ENCODE results near the gene TGFA.

Gene TGFA

GRCh38 chr2:70535573-70535972, 18.1 kb downstream of the TGFA start:
- H3K79me2 ChIP-seq (ENCODE audit: low read length) = no peaks in the 10 kb centered on the region
- peaks cover 27% of the 10 kb centered on the region for H3K4me1 ChIP-seq (ENCODE audit: low read length)
- H3K27ac ChIP-seq (ENCODE audit: low read length) = no peak overlapping the region
- H3K4me2 ChIP-seq (ENCODE audit: low read length) = no peak overlapping the region
- no peak overlapping the region for H3K4me3 ChIP-seq (ENCODE audit: low read length)
- H3K9ac ChIP-seq (ENCODE audit: low read length) = no peak overlapping the region
- H3K36me3 ChIP-seq (replicated peaks; ENCODE audit: low read depth, low read length) = peaks cover 9% of the 10 kb centered on the region
- no peaks in the 10 kb centered on the region for H3K27me3 ChIP-seq (ENCODE audit: low read depth, low read length)
- peaks cover 22% of the 10 kb centered on the region; the same call in 1 of the 2 replicates for H3K9me3 ChIP-seq (ENCODE audit: insufficient read depth, low read length)
- no peak for TF ChIP-seq CTCF (IDR thresholded peaks at IDR 0.05; ENCODE audit: low read depth, low read length)
- no peak for TF ChIP-seq EZH2phosphoT487 (IDR thresholded peaks at IDR 0.05; ENCODE audit: low read depth)
- no peak overlapping the region for H2AFZ ChIP-seq (ENCODE audit: low read depth, low read length)
- no peaks in the 10 kb centered on the region for H4K20me1 ChIP-seq (ENCODE audit: insufficient read depth, low read length)

GRCh38 chr2:70534183-70534836, 19.3 kb downstream of the TGFA start:
- no peaks in the 10 kb centered on the region for H3K79me2 ChIP-seq (ENCODE audit: low read length)
- H2AFZ ChIP-seq (ENCODE audit: low read depth, low read length) = no peak overlapping the region
- TF ChIP-seq CTCF (IDR thresholded peaks at IDR 0.05; ENCODE audit: low read depth, low read length) = no peak
- no peak for TF ChIP-seq EZH2phosphoT487 (IDR thresholded peaks at IDR 0.05; ENCODE audit: low read depth)

GRCh38 chr2:70532244-70532935, 21.2 kb downstream of the TGFA start:
- H3K79me2 ChIP-seq (ENCODE audit: low read length) = no peaks in the 10 kb centered on the region

More at GRCh38 chr2:70534183-70534836, 19.3 kb downstream of the TGFA start:
- Histone ChIP-seq H3K4me2 (ENCODE audit: low read length) (no peak overlapping the region), H3K27ac (ENCODE audit: low read length) (no peak overlapping the region), H3K4me1 (ENCODE audit: low read length) (peaks cover 19% of the 10 kb centered on the region), H4K20me1 (ENCODE audit: insufficient read depth, low read length) (no peaks in the 10 kb centered on the region), H3K9ac (ENCODE audit: low read length) (no peak overlapping the region), H3K27me3 (ENCODE audit: low read depth, low read length) (no peaks in the 10 kb centered on the region), H3K4me3 (ENCODE audit: low read length) (no peak overlapping the region), H3K9me3 (ENCODE audit: insufficient read depth, low read length) (peaks cover 22% of the 10 kb centered on the region; the same call in 1 of the 2 replicates), H3K36me3 (replicated peaks; ENCODE audit: low read depth, low read length) (peaks cover 9% of the 10 kb centered on the region)

More at GRCh38 chr2:70532244-70532935, 21.2 kb downstream of the TGFA start:
- H3K4me1 ChIP-seq (ENCODE audit: low read length) = peaks cover 13% of the 10 kb centered on the region
- TF ChIP-seq CTCF (IDR thresholded peaks at IDR 0.05; ENCODE audit: low read depth, low read length) (no peak), EZH2phosphoT487 (IDR thresholded peaks at IDR 0.05; ENCODE audit: low read depth) (no peak)
- no peak overlapping the region for H3K9ac ChIP-seq (ENCODE audit: low read length)
- H3K4me3 ChIP-seq (ENCODE audit: low read length) = no peak overlapping the region
- no peak overlapping the region for H3K27ac ChIP-seq (ENCODE audit: low read length)
- H2AFZ ChIP-seq (ENCODE audit: low read depth, low read length) = no peak overlapping the region
- peaks cover 19% of the 10 kb centered on the region; the same call in 1 of the 2 replicates for H3K9me3 ChIP-seq (ENCODE audit: insufficient read depth, low read length)
- no peaks in the 10 kb centered on the region for H4K20me1 ChIP-seq (ENCODE audit: insufficient read depth, low read length)
- no peaks in the 10 kb centered on the region for H3K27me3 ChIP-seq (ENCODE audit: low read depth, low read length)
- H3K36me3 ChIP-seq (replicated peaks; ENCODE audit: low read depth, low read length) = peaks cover 6% of the 10 kb centered on the region
- H3K4me2 ChIP-seq (ENCODE audit: low read length) = peak overlapping the region; percentile 48

Data from OCI-LY3 (cell line).